Measurements from ENCODE around the gene DUSP8. TPM values are rescaled to one million over a fixed set of nuclear protein-coding genes. Genes with fewer than 3 reads are reported as not detected.
A peak's percentile ranks its signal among the peaks of the same experiment; 100 is the strongest.
"Not testable (repeated sequence)": the region's sequence is repeated elsewhere in the genome, so short reads cannot be mapped to it uniquely, and the experiment has no call there.

The DUSP8 gene, protein sequence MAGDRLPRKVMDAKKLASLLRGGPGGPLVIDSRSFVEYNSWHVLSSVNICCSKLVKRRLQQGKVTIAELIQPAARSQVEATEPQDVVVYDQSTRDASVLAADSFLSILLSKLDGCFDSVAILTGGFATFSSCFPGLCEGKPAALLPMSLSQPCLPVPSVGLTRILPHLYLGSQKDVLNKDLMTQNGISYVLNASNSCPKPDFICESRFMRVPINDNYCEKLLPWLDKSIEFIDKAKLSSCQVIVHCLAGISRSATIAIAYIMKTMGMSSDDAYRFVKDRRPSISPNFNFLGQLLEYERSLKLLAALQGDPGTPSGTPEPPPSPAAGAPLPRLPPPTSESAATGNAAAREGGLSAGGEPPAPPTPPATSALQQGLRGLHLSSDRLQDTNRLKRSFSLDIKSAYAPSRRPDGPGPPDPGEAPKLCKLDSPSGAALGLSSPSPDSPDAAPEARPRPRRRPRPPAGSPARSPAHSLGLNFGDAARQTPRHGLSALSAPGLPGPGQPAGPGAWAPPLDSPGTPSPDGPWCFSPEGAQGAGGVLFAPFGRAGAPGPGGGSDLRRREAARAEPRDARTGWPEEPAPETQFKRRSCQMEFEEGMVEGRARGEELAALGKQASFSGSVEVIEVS
- 2.2 TPM for total RNA-seq (ENCODE audit: unreplicated experiment)
- long read RNA-seq: 0 reads

DNA sequence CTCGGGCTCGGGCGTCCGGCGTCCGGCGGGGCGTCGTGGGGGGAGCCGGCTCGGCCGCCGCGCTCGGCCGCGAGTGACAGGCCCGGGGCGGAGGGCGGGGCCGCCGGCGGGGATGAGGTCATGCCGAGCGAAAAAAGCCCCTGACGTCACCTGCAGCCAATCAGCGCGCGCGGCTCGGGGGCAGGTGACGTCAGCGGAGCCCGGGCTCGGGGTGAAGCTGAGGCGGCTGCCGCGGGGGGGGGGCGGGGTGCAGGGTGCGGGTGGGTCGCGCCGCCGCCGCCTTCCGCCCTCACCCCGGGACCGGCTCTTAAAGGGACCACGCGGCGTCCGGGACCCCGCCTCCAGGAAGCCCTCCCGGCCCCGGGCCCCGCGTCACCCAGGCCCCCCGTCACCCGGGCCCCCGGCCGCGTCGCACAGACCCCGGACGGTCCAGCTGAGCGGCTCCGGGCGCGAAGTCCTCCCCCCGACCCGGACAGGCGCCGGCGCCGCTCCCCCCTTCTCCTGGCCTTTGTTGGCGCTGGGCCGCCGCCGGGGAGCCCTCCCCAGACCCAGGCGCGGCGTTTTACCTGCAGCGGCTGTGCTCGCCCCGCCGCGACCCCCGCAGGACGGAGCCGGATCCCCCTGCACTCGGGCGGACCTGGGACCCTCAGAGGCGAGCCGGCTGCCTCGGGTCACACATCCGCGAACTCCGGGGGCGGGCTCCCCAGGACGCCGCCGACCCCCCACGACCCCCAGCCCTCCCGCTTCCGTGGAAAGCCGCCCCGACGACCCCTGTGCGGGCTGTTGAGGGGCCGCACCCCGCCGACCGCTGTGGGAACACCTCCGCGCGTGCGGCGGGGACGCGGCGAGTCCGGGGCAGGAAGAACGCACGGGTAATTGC lies at the start of gene DUSP8:
Gene DUSP8 (minus strand): TSS at position 75 of the 880 bp plus-strand sequence. CDS start 6,445 bp downstream, outside the sequence.
- peaks cover 5% of the 10 kb centered on the region for H3K4me1 Mint-ChIP-seq (ENCODE audit: unreplicated experiment)
- peak; percentile 86 for DNase-seq (ENCODE audit: low spot score)
- TF ChIP-seq, protein P1, sequence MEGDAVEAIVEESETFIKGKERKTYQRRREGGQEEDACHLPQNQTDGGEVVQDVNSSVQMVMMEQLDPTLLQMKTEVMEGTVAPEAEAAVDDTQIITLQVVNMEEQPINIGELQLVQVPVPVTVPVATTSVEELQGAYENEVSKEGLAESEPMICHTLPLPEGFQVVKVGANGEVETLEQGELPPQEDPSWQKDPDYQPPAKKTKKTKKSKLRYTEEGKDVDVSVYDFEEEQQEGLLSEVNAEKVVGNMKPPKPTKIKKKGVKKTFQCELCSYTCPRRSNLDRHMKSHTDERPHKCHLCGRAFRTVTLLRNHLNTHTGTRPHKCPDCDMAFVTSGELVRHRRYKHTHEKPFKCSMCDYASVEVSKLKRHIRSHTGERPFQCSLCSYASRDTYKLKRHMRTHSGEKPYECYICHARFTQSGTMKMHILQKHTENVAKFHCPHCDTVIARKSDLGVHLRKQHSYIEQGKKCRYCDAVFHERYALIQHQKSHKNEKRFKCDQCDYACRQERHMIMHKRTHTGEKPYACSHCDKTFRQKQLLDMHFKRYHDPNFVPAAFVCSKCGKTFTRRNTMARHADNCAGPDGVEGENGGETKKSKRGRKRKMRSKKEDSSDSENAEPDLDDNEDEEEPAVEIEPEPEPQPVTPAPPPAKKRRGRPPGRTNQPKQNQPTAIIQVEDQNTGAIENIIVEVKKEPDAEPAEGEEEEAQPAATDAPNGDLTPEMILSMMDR (IDR thresholded peaks at IDR 0.05; ENCODE audit: unreplicated experiment): no peak
- H3K36me3 Mint-ChIP-seq (ENCODE audit: low read depth, unreplicated experiment): no peaks in the 10 kb centered on the region
- H3K27ac Mint-ChIP-seq (ENCODE audit: unreplicated experiment): no peak within 1 kb of the TSS
- no peaks in the 10 kb centered on the region for H3K9me3 Mint-ChIP-seq (ENCODE audit: unreplicated experiment)
- H3K27me3 Mint-ChIP-seq (ENCODE audit: unreplicated experiment): peaks cover 12% of the 10 kb centered on the region
- H3K4me3 Mint-ChIP-seq (ENCODE audit: unreplicated experiment): no peak within 1 kb of the TSS

DNA sequence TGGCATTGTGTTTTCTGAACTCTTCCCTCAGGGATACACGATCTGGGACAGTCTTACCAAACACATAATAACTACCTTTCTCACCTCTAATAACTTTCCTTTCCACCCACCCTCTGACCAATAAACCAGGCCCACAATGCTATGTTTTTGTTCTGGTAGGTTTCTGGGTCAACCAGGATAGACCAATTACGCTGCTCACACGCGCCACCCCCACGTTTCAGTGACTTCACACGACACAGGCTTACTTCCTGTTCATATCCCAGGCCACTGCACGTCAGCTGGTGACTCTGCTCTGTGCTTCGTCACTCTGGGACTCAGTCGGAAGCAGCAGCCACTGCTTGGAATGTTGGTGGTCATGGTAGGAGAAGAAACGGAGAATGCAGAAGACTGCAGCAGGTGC lies 47.4 kb upstream of the DUSP8 start:
- Mint-ChIP-seq H3K27ac (ENCODE audit: unreplicated experiment) (no peak overlapping the region), H3K4me1 (ENCODE audit: unreplicated experiment) (peaks cover 12% of the 10 kb centered on the region), H3K4me3 (ENCODE audit: unreplicated experiment) (no peak overlapping the region), H3K9me3 (ENCODE audit: unreplicated experiment) (no peaks in the 10 kb centered on the region), H3K27me3 (ENCODE audit: unreplicated experiment) (peaks cover 2% of the 10 kb centered on the region), H3K36me3 (ENCODE audit: low read depth, unreplicated experiment) (no peaks in the 10 kb centered on the region)
- no peak for DNase-seq (ENCODE audit: low spot score)
- TF ChIP-seq, protein P1 (IDR thresholded peaks at IDR 0.05; ENCODE audit: unreplicated experiment): no peak

DNA sequence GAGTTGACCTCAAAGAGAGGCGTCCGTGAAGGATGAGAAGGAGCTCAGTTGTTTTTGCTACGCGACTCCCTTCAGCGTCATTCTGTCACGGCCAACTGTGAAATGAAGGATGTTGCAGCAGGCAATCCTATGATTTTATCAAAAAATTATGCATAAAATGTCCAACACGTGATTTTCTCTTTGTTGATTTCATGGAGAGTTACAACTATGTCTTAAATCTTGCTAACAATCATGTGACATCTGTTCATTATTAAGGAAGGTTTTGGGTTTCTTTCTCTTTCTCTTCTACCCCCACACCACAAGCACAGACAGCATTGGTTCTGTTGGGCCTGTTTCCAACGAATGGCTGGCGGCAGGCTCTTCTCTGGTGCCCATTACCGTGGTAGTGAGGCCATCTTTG lies 46.2 kb upstream of the DUSP8 start:
- peaks cover 3% of the 10 kb centered on the region for H3K4me1 Mint-ChIP-seq (ENCODE audit: unreplicated experiment)
- no peak overlapping the region for H3K27ac Mint-ChIP-seq (ENCODE audit: unreplicated experiment)
- no peaks in the 10 kb centered on the region for H3K9me3 Mint-ChIP-seq (ENCODE audit: unreplicated experiment)
- H3K36me3 Mint-ChIP-seq (ENCODE audit: low read depth, unreplicated experiment): no peaks in the 10 kb centered on the region
- DNase-seq (ENCODE audit: low spot score): no peak
- peaks cover 2% of the 10 kb centered on the region for H3K27me3 Mint-ChIP-seq (ENCODE audit: unreplicated experiment)
- TF ChIP-seq, protein P1 (IDR thresholded peaks at IDR 0.05; ENCODE audit: unreplicated experiment): no peak
- H3K4me3 Mint-ChIP-seq (ENCODE audit: unreplicated experiment): no peak overlapping the region

DNA sequence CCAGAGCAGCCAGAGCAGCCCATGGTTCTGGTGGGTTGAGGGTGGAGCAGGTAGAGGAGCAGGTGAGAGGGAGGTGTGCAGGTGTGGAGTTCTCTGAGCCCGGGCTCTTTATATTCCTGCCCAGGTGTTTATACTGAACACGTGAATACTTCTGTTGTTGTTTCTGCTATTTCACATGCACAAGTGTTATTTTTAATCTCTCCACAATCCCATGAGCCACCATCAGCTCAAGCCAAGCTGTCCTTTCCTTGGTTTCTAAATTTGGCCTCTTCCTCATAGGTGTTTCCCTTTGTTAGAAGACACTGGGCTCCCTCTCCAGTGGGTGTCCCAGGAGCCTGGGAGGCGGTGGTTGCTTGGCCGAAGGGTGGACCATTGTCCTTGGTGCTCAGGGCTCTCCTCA lies 36.3 kb upstream of the DUSP8 start, which contains the start of gene KRTAP5-3:
Gene KRTAP5-3 (minus strand): TSS at position 101 of the 400 bp plus-strand sequence. CDS start 78 bp downstream, at position 23.
- Mint-ChIP-seq H3K27ac (ENCODE audit: unreplicated experiment) (no peak within 1 kb of the TSS), H3K9me3 (ENCODE audit: unreplicated experiment) (no peaks in the 10 kb centered on the region), H3K36me3 (ENCODE audit: low read depth, unreplicated experiment) (peaks cover 8% of the 10 kb centered on the region), H3K4me1 (ENCODE audit: unreplicated experiment) (no peaks in the 10 kb centered on the region), H3K27me3 (ENCODE audit: unreplicated experiment) (peaks cover 3% of the 10 kb centered on the region), H3K4me3 (ENCODE audit: unreplicated experiment) (no peak within 1 kb of the TSS)
- TF ChIP-seq, protein P1 (IDR thresholded peaks at IDR 0.05; ENCODE audit: unreplicated experiment): no peak
- DNase-seq (ENCODE audit: low spot score): no peak

DNA sequence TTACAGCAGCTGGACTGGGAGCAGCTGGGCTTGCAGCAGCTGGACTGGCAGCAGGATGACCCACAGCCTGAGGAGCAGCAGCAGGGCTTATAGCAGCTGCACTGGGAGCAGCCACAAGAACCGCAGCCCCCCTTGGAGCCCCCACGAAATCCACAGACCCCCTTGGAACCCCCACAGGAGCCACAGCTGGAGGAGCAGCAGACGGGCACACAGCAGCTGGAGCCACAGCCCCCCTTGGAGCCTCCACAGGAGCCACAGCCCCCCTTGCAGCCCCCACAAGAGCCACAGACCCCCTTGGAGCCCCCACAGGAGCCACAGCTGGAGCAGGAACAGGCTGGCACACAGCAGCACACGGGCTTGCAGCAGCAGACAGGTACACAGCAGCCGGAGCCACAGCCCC lies 35.8 kb upstream of the DUSP8 start:
- H3K4me1 Mint-ChIP-seq (ENCODE audit: unreplicated experiment): not testable (repeated sequence)

DNA sequence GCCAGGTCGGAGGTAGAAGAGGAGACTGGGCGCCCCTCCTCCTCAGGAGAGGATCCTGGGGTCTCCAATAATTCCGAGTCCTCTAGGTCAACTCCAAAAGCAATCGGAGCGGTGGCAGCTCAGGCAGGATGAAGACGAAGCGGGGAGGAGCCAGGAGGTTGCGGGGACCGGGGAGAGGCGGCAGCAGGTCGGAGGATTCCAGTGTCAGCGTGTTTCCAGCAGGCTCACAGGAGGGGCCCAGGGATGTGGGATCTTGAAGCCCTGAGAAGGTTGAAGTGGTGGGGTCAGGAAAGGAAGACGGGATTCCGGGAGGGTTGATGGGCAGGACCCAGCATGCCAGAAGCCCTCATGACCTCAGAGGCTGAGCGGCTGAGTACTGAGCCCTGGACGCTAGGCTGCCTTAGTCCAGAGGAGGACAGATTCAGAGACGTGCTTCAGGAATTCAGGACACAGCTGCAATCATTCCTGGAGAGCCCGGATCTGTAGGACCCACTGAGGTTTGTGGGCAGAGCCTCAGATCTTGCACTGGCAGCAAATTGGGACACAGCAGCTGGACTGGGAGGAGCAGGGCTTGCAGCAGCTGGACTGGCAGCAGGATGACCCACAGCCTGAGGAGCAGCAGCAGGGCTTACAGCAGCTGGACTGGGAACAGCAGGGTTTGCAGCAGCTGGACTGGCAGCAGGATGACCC lies 35.2 kb upstream of the DUSP8 start:
- not testable (repeated sequence) for H3K4me3 Mint-ChIP-seq (ENCODE audit: unreplicated experiment); H3K9me3 Mint-ChIP-seq (ENCODE audit: unreplicated experiment); H3K4me1 Mint-ChIP-seq (ENCODE audit: unreplicated experiment); H3K36me3 Mint-ChIP-seq (ENCODE audit: low read depth, unreplicated experiment); DNase-seq (ENCODE audit: low spot score); H3K27me3 Mint-ChIP-seq (ENCODE audit: unreplicated experiment); H3K27ac Mint-ChIP-seq (ENCODE audit: unreplicated experiment)

More for the DNA sequence above, 35.8 kb upstream of the DUSP8 start:
- H3K9me3 Mint-ChIP-seq (ENCODE audit: unreplicated experiment); H3K27me3 Mint-ChIP-seq (ENCODE audit: unreplicated experiment); H3K27ac Mint-ChIP-seq (ENCODE audit: unreplicated experiment); H3K36me3 Mint-ChIP-seq (ENCODE audit: low read depth, unreplicated experiment); DNase-seq (ENCODE audit: low spot score); H3K4me3 Mint-ChIP-seq (ENCODE audit: unreplicated experiment): not testable (repeated sequence)

DNA sequence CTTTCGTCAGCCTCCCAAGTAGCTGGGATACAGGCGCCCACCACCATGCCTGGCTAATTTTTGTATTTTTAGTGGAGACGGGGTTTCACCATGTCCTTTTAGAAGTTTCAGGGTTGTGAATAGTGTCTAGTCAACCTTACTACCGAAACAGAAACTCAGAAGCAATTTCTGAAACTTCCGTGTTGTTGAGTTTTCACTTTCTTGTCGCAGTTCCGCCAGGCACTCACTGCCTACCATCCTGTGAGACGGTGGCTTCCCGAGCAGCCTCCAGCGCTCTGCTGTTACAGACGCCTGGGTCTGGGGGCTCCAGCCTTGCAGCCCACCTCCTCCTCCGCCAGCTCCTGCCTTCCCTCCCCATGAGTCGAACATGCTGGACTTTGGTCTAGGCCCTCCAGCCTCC lies 33.9 kb upstream of the DUSP8 start:
- H3K9me3 Mint-ChIP-seq (ENCODE audit: unreplicated experiment); H3K27ac Mint-ChIP-seq (ENCODE audit: unreplicated experiment); DNase-seq (ENCODE audit: low spot score); H3K27me3 Mint-ChIP-seq (ENCODE audit: unreplicated experiment); H3K4me1 Mint-ChIP-seq (ENCODE audit: unreplicated experiment); H3K36me3 Mint-ChIP-seq (ENCODE audit: low read depth, unreplicated experiment); H3K4me3 Mint-ChIP-seq (ENCODE audit: unreplicated experiment): not testable (repeated sequence)
